GM12865 (cell line): Measurements from ENCODE around the gene ICAM4.
"Not testable (repeated sequence)": the region's sequence is repeated elsewhere in the genome, so short reads cannot be mapped to it uniquely, and the experiment has no call there.

Source experiments
- DNase-seq: peaks from one replicate; pipeline ENCODE4 v3.0.0; 2010; ENCODE audit warnings: low read depth
- H3K4me3 ChIP-seq: 2 replicates; pipeline ENCODE4 v1.5.1; 2011; ENCODE audit warnings: mild to moderate bottlenecking, low read depth, low read length, control low read depth
- TF ChIP-seq, protein P1 (sequence below): IDR thresholded peaks from 2 replicates; pipeline ENCODE4 v1.5.1; 2011; ENCODE audit warnings: low read length, control low read depth, low read depth, inconsistent platforms; ENCODE audit not compliant: insufficient read depth; ENCODE audit errors: missing control alignments

ICAM4 gene

GRCh38 chr19:10278935-10279334, 7.8 kb upstream of the ICAM4 start:
- TF ChIP-seq, protein P1, sequence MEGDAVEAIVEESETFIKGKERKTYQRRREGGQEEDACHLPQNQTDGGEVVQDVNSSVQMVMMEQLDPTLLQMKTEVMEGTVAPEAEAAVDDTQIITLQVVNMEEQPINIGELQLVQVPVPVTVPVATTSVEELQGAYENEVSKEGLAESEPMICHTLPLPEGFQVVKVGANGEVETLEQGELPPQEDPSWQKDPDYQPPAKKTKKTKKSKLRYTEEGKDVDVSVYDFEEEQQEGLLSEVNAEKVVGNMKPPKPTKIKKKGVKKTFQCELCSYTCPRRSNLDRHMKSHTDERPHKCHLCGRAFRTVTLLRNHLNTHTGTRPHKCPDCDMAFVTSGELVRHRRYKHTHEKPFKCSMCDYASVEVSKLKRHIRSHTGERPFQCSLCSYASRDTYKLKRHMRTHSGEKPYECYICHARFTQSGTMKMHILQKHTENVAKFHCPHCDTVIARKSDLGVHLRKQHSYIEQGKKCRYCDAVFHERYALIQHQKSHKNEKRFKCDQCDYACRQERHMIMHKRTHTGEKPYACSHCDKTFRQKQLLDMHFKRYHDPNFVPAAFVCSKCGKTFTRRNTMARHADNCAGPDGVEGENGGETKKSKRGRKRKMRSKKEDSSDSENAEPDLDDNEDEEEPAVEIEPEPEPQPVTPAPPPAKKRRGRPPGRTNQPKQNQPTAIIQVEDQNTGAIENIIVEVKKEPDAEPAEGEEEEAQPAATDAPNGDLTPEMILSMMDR: no peak
- no peak for DNase-seq
- no peak overlapping the region for H3K4me3 ChIP-seq

DNA sequence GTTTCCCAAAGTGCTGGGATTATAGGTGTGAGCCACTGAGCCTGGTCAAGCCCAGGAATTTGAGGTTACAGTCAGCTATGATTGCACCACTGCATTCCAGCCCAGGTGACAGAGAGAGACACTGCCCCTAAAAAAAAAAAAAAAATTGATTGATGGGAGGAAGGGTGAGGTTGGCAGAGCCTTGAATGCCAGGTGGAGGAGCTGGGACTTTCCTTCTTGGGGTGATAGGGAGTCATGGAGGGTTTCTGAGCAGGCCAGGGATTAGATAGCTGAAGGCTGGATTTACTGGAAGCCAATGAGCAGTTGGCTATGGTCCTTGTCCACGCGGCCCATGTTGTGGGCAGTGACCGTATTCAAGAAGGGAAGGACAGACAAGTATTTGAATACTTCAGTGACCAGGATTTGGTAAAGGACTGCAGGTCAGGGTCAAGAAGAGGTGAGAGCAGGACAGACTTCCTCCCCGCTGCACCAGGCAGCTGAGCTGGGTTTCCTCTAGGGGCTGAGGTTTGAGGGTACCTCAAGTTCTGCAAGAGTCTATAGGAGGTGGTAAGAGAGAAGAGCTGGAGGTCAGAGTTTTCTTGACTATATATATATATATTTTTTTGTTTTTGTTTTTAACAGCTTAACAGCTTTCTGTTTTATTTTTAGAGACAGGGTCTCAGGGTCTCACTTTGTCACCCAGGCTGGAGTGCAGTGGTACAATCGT, 6.9 kb upstream of the ICAM4 start:
- no peak for DNase-seq
- no peak overlapping the region for H3K4me3 ChIP-seq
- TF ChIP-seq, protein P1: no peak

- H3K4me3 ChIP-seq, DNase-seq: not testable (repeated sequence)
Observed at GRCh38 chr19:10282043-10282442, 4.7 kb upstream of the ICAM4 start.

GRCh38 chr19:10283301-10284064, 3.3 kb upstream of the ICAM4 start:
- no peak overlapping the region for H3K4me3 ChIP-seq
- no peak for DNase-seq

DNA sequence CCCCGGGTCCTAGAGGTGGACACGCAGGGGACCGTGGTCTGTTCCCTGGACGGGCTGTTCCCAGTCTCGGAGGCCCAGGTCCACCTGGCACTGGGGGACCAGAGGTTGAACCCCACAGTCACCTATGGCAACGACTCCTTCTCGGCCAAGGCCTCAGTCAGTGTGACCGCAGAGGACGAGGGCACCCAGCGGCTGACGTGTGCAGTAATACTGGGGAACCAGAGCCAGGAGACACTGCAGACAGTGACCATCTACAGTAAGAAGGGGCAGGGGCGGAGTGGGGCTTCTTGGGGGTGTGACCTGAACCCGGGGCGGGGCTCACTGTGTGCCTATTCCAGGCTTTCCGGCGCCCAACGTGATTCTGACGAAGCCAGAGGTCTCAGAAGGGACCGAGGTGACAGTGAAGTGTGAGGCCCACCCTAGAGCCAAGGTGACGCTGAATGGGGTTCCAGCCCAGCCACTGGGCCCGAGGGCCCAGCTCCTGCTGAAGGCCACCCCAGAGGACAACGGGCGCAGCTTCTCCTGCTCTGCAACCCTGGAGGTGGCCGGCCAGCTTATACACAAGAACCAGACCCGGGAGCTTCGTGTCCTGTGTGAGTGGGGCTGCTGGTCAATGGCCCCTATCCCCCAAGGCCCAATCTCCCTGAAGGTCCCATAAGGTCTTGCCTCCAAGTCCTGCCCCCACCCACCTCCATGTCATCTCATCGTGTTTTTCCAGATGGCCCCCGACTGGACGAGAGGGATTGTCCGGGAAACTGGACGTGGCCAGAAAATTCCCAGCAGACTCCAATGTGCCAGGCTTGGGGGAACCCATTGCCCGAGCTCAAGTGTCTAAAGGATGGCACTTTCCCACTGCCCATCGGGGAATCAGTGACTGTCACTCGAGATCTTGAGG, 2.4 kb upstream of the ICAM4 start:
- DNase-seq: peak; percentile 12
- TF ChIP-seq, protein P1: no peak
- no peak overlapping the region for H3K4me3 ChIP-seq

More at GRCh38 chr19:10283301-10284064, 3.3 kb upstream of the ICAM4 start:
- TF ChIP-seq, protein P1: no peak

GRCh38 chr19:10284960-10285278, 1.8 kb upstream of the ICAM4 start:
- no peak for DNase-seq
- no peak overlapping the region for H3K4me3 ChIP-seq
- TF ChIP-seq, protein P1: no peak

- TF ChIP-seq, protein P1: no peak
- DNase-seq: no peak
Observed at GRCh38 chr19:10285393-10285792, 1.4 kb upstream of the ICAM4 start.

More at GRCh38 chr19:10285393-10285792, 1.4 kb upstream of the ICAM4 start:
- no peak overlapping the region for H3K4me3 ChIP-seq
